ENCODE data around the gene RBMS2. TPM values are rescaled to one million over a fixed set of nuclear protein-coding genes. Genes with fewer than 3 reads are reported as not detected.

RBMS2 gene
- total and polyA plus RNA-seq, 9 of the 15 experiments (the other 6 are each of a cell fraction or from before 2014, with no cell fraction given), result 0.08 to 10.5 (median 0.31) TPM

- TF ChIP-seq ZHX1 (conservative IDR thresholded peaks at IDR 0.05; ENCODE audit: low read length) (0 out of 2 replicates have a peak, but pooled peaks have one; percentile 36), ARID3B (CRISPR knock-in tag; IDR thresholded peaks at IDR 0.05; ENCODE audit: borderline replicate concordance) (no peak), PPARD (CRISPR knock-in tag; IDR thresholded peaks at IDR 0.05) (no peak), FOXK2 (conservative IDR thresholded peaks at IDR 0.05 in 1 of 2, IDR thresholded peaks at IDR 0.05 in 1 of 2; ENCODE audit: low read depth in 2 of 2) (peak in 1 of 2 experiments; percentile 57; a peak in 2 of 4 replicates), SREBF2 (CRISPR knock-in tag; IDR thresholded peaks at IDR 0.05) (peak; percentile 86; the same call in 1 of the 2 replicates), MAX (CRISPR knock-in tag; IDR thresholded peaks at IDR 0.05) (no peak), E2F5 (CRISPR knock-in tag; IDR thresholded peaks at IDR 0.05) (no peak), RBM22 (IDR thresholded peaks at IDR 0.05; ENCODE audit: low read depth, low read length, poor library complexity, severe bottlenecking) (no peak), ATF6 (CRISPR knock-in tag; IDR thresholded peaks at IDR 0.05) (0 out of 2 replicates have a peak, but pooled peaks have one; percentile 41), ATF1 (CRISPR knock-in tag; IDR thresholded peaks at IDR 0.05) (no peak), ATF1 (tag; IDR thresholded peaks at IDR 0.05) (0 out of 2 replicates have a peak, but pooled peaks have one; percentile 8), SAP30 (IDR thresholded peaks at IDR 0.05; ENCODE audit: borderline replicate concordance, insufficient read depth, low read depth, low read length, poor library complexity, severe bottlenecking) (no peak), CBFA2T2 (conservative IDR thresholded peaks at IDR 0.05) (no peak), PHF8 (IDR thresholded peaks at IDR 0.05; ENCODE audit: borderline replicate concordance, low read length) (no peak), EZH2 (IDR thresholded peaks at IDR 0.05; ENCODE audit: borderline replicate concordance, low read depth, low read length) (no peak), ARHGAP35 (IDR thresholded peaks at IDR 0.05; ENCODE audit: partially characterized antibody) (no peak), ZNF354B (CRISPR knock-in tag; IDR thresholded peaks at IDR 0.05) (no peak), USF1 (CRISPR knock-in tag; IDR thresholded peaks at IDR 0.05) (no peak), RHOXF2B (CRISPR knock-in tag; conservative IDR thresholded peaks at IDR 0.05) (no peak)
Observed at GRCh38 chr12:56628671-56629458, 107.2 kb downstream of the RBMS2 start (continued).

All from K562 (cell line).